ENCODE measurements around the gene NAT8L. TPM values are rescaled to one million over a fixed set of nuclear protein-coding genes. Genes with fewer than 3 reads are reported as not detected.

Gene NAT8L
- polyA plus RNA-seq, 1 donor (not counting 4 experiments of a cell fraction or from before 2014, with no cell fraction given), result 0.01 TPM

- TF ChIP-seq EZH2 (IDR thresholded peaks at IDR 0.05; ENCODE audit: low read length) (no peak), CTCF (optimal IDR thresholded peaks at IDR 0.05 in 1 of 3, IDR thresholded peaks at IDR 0.05 in 1 of 3, conservative IDR thresholded peaks at IDR 0.05 in 1 of 3; ENCODE audit: extremely low read depth in 1 of 3, insufficient read depth in 2 of 3, low read length in 3 of 3) (no peak)
- Histone ChIP-seq H3K4me1 (ENCODE audit: control insufficient read depth, extremely low read depth, insufficient read depth, low read length) (no peaks in the 10 kb centered on the region), H3K4me3 (ENCODE audit: control insufficient read depth in 2 of 3, extremely low read depth in 1 of 3, insufficient read depth in 2 of 3, low read depth in 1 of 3, low read length in 3 of 3) (no peak overlapping the region), H3K9me3 (ENCODE audit: control insufficient read depth, low read depth, low read length) (no peaks in the 10 kb centered on the region), H3K27me3 (ENCODE audit: control insufficient read depth, extremely low read depth, insufficient read depth, low read length) (peaks cover 9% of the 10 kb centered on the region), H4K20me1 (ENCODE audit: control insufficient read depth, extremely low read depth, insufficient read depth, low read length) (no peaks in the 10 kb centered on the region), H3K4me2 (ENCODE audit: control insufficient read depth, extremely low read depth, insufficient read depth, low read depth, low read length) (no peak overlapping the region), H3K36me3 (ENCODE audit: control insufficient read depth in 2 of 2, extremely low read depth in 1 of 2, insufficient read depth in 2 of 2, low read length in 2 of 2) (no peaks in the 10 kb centered on the region), H2AFZ (ENCODE audit: control insufficient read depth, low read length) (no peak overlapping the region), H3K27ac (ENCODE audit: control insufficient read depth, insufficient read depth, low read length) (no peak overlapping the region), H3K79me2 (ENCODE audit: control insufficient read depth, insufficient read depth, low read length) (no peaks in the 10 kb centered on the region), H3K9ac (ENCODE audit: control insufficient read depth, extremely low read depth, insufficient read depth, low read length) (no peak overlapping the region), H3K9me1 (ENCODE audit: control insufficient read depth, extremely low read depth, insufficient read depth, low read length) (no peaks in the 10 kb centered on the region)
- FAIRE-seq, result no peak
- dilution Hi-C loops (cut with MboI; ENCODE audit: extremely low pct_ligation_motif_present, low sequenced_read_pairs), result no loop called here
- no peak for DNase-seq (ENCODE audit: low read depth, low spot score)
Observed at GRCh38 chr4:2089222-2089621, 30.1 kb downstream of the NAT8L start.

- no peaks in the 10 kb centered on the region for H4K20me1 ChIP-seq (ENCODE audit: control insufficient read depth, extremely low read depth, insufficient read depth, low read length)
- FAIRE-seq (no peak), DNase-seq (ENCODE audit: low read depth, low spot score) (no peak)
- no peak for TF ChIP-seq CTCF (optimal IDR thresholded peaks at IDR 0.05 in 1 of 3, IDR thresholded peaks at IDR 0.05 in 1 of 3, conservative IDR thresholded peaks at IDR 0.05 in 1 of 3; ENCODE audit: extremely low read depth in 1 of 3, insufficient read depth in 2 of 3, low read length in 3 of 3)
- no peak for TF ChIP-seq EZH2 (IDR thresholded peaks at IDR 0.05; ENCODE audit: low read length)
- H3K4me1 ChIP-seq (ENCODE audit: control insufficient read depth, extremely low read depth, insufficient read depth, low read length), result peaks cover 2% of the 10 kb centered on the region
- no peaks in the 10 kb centered on the region for H3K9me3 ChIP-seq (ENCODE audit: control insufficient read depth, low read depth, low read length)
- no peak overlapping the region for H2AFZ ChIP-seq (ENCODE audit: control insufficient read depth, low read length)
- H3K27ac ChIP-seq (ENCODE audit: control insufficient read depth, insufficient read depth, low read length), result no peak overlapping the region
- H3K4me3 ChIP-seq (ENCODE audit: control insufficient read depth in 2 of 3, extremely low read depth in 1 of 3, insufficient read depth in 2 of 3, low read depth in 1 of 3, low read length in 3 of 3), result no peak overlapping the region
- no peaks in the 10 kb centered on the region for H3K79me2 ChIP-seq (ENCODE audit: control insufficient read depth, insufficient read depth, low read length)
- no peak overlapping the region for H3K9ac ChIP-seq (ENCODE audit: control insufficient read depth, extremely low read depth, insufficient read depth, low read length)
- peaks cover 9% of the 10 kb centered on the region for H3K27me3 ChIP-seq (ENCODE audit: control insufficient read depth, extremely low read depth, insufficient read depth, low read length)
- H3K4me2 ChIP-seq (ENCODE audit: control insufficient read depth, extremely low read depth, insufficient read depth, low read depth, low read length), result no peak overlapping the region
- dilution Hi-C loops (cut with MboI; ENCODE audit: extremely low pct_ligation_motif_present, low sequenced_read_pairs), result no loop called here
- H3K9me1 ChIP-seq (ENCODE audit: control insufficient read depth, extremely low read depth, insufficient read depth, low read length), result no peaks in the 10 kb centered on the region
- no peaks in the 10 kb centered on the region for H3K36me3 ChIP-seq (ENCODE audit: control insufficient read depth in 2 of 2, extremely low read depth in 1 of 2, insufficient read depth in 2 of 2, low read length in 2 of 2)
Observed at GRCh38 chr4:2090642-2091041, 31.5 kb downstream of the NAT8L start.

Data from keratinocyte (primary cell).